Esophagus muscularis mucosa (tissue), 4 donors: Measurements from ENCODE around the gene PSME2.

ENCODE experiments used
- CTCF ChIP-seq, 3 experiments: fragments of 200-600 bp in 2 of 3; fragments of 450-650 bp in 1 of 3; sonication (generic) in 2 of 3; IDR thresholded peaks; one replicate each; pipeline ENCODE4 v1.5.1; 2017 to 2019; ENCODE audit warnings: antibody characterized with exemption in 3 of 3, mild to moderate bottlenecking in 2 of 3, moderate library complexity in 1 of 3
- EP300 ChIP-seq: sonication (generic); formaldehyde crosslinking; IDR thresholded peaks from one replicate; pipeline ENCODE4 v1.6.1; 2017; ENCODE audit warnings: antibody characterized with exemption
- POLR2A ChIP-seq: fragments of 450-650 bp; IDR thresholded peaks from one replicate; pipeline ENCODE4 v1.6.1; 2017; ENCODE audit warnings: antibody characterized with exemption, moderate library complexity, mild to moderate bottlenecking, low read depth
- POLR2AphosphoS5 ChIP-seq, 2 donors: sonication (generic); formaldehyde crosslinking; IDR thresholded peaks; one replicate each; pipeline ENCODE4 v1.6.1; 2017; ENCODE audit warnings: antibody characterized with exemption in 2 of 2

- TF ChIP-seq CTCF (IDR thresholded peaks at IDR 0.05) (no peak), POLR2AphosphoS5 (IDR thresholded peaks at IDR 0.05) (no peak), EP300 (no peak), POLR2A (no peak)
Measured at GRCh38 chr14:24131549-24131966, 14.9 kb downstream of the PSME2 start.
